Middle frontal gyrus (tissue), 1 donor: ENCODE measurements around the gene CD79A.

ENCODE experiments used
- DNase-seq: peaks from one replicate; pipeline ENCODE4 v3.0.0-alpha.2; 2015; ENCODE audit warnings: low spot score; ENCODE audit errors: extremely low spot score

The CD79A gene

DNA sequence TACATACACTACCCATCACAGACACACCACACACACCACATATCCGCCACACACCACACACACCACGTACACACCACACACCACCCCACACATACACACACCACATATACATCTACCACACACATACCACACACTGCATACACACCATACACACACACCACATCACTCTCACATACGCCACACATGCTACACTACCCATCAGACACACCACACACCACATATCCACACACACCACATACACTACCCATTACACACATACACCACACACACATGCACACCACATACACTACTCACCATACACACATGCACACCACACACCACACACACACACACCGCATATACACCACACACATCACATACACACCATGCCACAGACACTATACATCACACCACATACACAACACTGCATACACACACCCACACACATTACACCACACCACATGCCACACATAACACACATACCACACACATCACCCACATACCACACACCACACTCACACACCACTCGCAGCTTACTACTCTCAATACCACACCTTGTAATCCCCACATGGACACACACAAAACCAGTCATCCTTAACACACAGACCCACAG, 41.7 kb downstream of the CD79A start:
- DNase-seq: no peak

DNA sequence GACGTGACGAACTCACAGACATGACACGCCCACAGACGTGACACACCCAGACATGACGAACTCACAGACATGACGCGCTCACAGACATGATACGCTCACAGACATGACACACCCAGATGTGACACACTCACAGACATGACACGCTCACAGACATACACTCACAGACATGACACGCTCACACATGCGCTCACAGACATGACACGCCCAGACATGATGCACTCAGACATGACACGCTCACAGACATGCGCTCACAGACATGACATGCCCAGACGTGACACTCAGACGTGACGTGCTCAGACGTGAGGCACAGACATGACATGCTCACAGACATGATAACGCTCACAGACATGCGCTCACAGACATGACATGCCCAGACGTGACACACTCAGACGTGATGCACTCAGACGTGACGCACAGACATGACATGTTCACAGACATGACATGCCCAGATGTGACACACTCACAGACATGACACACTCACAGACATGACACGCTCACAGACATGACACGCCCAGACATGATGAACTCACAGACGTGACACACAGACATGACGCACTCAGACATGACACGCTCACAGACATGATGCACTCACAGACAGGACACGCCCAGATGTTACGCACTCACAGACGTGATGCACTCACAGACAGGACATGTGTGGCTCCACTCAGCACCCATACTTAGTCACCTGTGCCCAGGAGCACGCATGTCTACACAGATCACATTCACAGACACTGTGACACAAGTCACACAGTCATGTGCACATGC, 43.1 kb downstream of the CD79A start:
- DNase-seq: no peak

DNA sequence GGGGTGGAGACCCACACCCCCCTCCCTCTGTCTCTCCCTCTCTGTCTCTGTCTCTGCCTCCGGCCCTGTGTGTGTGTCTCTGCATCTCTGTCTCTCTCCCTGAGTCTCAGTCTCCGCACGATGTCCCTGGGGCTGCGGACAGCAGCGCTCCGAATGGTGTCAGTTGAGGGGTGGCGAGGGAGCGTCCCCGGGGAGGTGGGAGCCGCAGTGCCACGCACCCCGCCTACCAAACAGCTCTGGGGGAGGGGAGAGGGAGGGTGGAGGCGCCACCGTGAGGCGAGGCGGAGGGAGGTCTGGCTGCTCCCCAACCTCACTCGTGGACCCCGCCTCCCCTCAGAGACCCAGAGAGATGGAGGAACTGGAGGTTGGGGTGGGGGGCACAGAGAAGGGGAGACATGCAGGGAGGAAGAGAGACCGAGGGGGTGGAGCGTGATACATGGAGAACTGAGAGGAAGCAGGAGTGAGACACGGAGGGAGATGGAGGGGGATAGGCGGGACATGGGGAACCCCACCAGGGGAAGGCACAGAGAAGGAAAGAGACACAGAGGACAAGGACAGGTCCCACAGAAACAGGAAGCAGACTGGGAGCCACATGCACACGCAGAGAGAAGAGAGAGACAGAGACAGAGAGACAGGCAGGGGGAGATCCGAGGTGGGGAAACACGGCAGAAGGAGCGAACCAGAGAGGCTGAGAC, 44.0 kb downstream of the CD79A start:
- no peak for DNase-seq

DNA sequence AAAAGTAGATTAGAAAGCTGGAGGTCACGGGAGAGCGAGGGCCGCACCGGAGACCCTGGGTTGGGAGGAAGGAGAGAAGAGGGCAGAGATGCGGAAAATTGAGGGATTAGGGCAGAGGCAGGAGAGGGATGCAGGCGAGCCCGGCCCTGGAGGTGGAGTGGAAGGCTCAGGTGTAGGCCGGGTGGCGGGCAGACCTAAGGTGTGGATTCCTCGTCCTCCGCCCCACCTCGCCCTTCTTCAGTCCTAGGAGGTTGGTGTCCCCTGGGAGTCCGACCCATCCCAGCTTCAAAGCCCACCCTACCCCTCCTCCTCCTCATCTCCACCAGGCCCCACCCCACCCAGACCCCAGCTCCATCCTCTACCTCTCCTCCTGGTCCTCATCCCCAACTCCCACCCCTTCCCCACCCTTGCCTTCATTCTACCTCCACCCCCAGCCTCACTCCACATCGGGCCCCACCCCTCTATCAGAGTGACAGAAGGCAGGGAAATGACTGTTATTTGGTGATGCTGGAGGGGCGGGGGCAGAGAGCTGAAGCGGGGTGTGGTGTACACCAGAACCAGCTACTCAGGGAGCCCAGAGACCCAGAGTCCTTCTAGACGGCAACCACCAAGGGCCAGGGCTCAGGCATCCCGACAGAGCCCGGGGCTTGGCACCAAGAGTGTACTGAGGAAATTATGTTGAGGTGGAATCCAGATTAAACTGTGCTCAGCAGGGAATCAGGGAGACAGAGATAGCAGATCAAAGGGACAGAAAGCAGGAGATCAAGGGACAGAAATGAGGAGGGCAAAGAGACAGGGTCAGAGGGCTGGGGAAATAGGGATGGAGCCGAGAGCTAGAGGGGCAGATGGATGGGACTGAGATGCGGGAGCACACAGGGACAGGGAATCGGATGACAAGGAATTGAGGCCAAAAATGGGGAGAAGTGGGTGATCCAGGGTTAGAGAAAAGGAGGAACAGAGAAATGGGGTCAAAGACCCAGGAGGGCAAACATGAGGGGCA, 44.8 kb downstream of the CD79A start:
- DNase-seq: no peak

DNA sequence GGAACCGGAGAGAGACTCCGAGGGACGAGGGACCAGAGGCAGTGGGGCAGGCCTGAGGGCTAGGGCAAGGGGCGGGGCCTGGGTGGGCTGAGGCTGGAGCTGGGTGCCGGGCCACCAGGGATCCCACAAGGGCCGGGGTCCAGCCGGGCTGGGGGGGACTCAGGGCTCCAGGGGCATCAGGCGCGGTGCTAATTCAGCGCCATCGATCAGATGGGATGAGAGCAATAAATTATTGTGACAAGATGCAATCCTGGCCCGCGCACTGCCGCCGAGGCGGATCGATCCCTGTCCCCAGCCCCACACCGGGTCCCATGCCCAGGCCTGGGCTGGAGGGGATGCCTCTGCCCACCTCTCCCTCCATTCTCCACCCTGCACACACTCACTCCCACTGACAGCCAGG, 45.5 kb downstream of the CD79A start:
- no peak for DNase-seq

DNA sequence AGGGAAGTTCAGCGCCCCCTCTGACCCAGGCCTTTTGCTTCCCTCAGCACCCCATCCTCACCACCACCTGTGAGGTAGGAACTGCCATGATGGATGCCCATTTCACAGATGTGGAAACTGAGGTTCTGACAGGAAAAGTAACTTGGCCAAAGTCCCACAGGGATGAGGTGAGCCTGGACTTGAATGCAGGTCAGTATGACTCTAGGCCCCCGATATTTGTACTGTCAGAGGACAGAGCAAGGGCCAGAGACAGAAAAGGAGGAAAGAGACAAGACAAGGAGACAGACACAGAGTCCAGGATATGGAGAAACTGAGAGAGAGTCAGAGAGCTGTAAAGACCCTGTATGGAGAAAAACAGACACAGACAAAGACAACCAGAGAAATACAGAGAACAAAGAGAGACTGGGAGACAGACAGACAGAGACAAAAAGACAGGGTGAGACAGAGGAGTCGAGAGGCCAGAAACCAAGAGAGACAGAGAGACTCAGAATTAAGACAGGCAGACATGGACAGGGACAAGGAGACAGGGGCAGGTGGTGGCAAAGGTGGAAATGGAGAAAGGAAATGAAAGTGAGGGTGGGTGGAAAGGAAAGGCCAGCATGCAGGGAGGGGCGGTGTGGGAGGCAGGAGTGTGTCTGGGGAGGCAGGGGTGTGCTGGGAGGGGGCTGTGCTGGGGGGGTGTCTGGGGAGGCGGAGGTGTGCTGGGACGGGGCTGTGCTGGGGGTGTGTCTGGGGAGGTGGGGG, 46.1 kb downstream of the CD79A start:
- no peak for DNase-seq

DNA sequence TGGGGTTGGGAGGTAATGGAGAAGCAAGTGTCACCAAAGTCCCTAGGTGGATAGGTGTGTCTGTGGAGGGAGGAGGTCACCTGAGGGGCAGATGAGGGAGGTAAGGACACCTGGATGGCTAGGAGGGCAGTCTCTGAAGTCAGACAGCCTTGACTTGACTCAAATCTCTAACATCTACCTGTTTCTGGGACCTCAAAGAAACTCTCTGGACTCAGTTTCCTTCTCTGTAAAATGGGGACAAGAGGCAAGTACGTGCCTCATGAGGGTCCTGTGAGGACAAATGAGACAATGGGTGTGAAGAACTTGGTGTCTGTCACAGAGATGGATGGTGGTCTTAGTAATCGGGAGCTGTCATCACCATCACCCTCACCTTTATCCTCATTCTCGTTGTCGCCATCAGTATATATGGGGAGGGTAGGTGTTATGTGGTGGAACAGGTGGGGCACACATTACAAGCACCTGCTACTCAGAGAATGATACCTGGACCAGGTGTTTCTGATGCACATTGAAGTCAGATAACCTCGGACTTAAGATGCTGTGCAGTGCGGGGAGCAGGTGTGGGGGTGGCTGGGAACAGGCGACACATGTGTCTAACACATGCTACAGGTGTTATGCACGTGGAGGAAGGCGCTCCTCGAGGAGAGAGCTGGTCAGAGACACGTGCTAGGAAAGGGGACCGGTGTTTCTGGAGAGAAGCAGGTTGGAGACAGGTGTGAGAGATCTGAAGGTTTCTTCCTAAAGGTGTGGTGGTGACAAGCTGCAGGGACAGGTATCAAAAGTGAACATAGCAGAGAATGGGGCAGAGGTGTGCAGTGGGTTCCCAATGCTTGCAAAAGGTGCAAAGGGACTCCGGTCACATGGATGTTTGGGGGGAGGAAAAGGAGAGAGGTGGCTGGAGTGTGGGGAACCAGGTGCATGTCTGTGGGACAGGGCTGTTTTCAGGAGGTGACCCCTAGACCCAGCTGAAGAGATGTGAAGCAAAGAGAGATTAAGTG, 47.4 kb downstream of the CD79A start:
- no peak for DNase-seq

DNA sequence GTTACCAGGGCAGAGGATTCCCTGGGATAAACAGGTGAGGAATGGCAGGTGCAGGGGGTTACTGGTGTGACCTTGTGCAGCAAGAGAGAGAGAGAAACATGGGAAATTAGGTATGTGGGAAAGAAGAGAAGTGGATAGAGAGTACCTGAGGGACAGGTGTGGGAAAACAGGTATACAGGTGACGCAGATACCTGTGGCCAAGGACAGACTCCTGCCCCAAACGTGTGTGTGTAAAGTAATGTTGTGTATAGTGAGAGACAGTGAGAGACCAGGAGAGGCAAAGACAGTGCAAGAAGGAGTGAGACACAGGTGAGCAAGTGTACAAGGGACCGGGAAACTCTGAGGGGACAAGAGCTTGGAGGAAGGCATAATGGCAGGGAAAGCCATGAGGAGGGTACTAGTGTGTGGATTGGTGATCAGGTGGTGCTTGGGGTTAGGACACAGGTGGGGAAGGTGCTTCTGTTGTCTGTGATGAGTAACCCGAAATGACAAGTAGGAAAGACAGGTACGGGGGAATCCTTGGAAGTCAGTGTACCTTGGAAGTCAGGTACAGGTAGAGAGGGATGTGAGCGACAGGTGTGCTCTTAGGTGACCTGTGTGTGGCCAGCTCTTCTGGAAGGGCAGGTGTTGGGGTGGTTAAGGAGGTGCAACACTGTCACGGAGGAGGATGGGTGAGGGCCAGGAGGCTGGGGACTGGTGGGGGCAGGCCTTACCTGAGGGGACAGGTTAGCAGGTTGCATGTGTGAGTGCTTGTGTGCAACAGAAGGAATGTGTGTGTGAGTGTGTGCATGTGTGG, 48.3 kb downstream of the CD79A start:
- no peak for DNase-seq

DNA sequence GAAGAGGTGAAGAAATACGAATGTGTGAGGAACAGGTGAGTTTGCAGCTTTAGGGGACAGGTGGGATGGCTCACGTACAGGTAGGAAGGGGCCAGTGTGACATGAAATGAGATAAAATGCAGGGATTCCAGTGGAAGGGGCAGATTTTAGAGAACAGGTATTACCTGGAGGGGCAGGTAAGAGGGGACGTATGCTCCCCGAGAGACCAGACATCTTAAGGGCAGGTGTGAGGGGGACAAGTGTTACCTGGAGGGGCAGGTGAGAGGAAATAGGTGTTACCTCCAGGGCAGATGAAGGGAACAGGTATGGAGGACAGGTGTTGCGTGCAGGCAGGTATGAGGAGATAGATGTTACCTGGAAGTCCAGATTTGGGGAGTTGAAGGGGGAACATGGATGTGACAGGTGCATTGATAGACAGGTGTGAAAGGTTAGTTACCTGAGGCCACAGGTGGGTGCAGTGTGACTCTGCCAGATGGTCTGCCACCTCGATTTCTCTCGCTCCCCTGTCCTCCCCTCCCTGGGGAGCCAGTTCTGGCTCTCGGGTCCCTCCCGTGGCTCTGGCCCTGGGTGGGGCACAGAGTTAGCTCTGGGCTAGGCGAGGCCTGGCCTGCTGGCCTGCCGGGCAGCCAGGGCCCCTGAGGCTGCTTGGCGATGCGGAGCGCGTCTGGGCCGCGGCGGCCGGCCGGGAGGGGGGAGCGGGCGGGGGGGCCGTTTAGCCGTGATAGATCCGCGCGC, 49.1 kb downstream of the CD79A start:
- DNase-seq: no peak

DNA sequence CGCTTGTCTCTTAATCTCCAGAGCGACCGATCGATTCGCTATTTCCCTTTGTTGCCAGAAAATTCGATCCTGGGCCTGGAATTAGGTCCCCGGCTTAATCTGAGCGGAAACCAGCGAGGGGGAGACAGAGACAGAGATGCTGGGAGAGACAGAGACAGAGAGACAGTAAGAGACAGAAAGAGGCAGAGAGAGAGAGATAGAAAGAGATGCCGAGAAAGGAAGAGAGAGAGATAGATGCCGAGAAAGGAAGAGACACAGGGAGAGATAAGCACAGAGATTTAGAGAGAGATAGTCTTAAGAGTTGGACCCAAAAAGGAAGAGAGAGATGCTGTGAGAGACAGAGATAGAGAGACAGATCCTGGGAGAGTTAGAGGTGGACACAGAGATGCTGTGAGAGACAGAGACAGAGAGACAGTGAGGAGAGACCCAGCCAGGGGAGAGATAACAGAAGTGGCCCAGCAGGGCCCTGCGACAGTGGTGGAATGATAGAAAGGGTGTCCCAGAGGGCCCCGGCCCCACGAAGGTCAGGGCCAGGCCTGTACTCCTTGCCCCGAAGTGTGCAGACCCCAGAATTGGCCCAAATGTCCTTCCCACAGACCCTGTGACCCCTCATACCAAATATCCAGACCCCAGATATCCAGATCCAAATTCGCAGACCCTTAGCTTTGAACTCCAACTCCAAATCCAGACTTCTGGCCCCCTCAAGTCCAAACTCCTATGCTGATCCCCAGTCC, 49.9 kb downstream of the CD79A start:
- DNase-seq: no peak

DNA sequence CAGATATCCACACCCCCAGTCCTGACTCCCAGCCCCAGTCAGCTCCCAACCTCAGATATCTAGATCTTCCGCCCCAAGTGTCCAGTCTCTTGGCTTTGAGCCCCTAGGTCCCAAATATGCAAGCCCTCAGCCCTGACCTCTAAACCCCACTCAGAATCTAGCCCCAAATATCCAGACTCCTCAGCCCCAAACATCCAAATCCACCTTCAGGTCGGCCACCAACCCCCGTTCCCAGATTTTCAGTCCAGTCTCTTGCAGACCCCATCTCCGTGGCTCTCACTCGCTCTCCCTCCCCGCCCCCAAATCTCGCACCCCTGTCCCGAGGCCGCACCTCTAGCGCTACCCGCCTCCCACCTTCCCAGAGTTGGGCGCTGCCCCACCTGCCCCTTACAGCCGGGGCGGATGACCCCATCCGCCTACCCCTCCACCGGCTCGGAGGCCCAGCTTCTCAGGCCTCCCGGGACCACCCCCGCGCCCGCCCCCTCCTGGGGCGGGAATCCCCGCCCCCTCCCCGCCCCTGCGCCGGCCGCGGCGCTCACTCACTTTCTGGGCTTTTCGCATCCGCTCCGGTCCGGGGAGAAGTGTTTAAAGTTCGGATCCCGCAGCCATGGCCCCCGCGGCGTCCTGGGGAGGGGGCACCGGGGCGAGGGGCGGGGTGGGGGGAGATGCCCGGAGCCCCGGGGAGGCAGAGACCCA, 50.6 kb downstream of the CD79A start:
- DNase-seq: no peak

DNA sequence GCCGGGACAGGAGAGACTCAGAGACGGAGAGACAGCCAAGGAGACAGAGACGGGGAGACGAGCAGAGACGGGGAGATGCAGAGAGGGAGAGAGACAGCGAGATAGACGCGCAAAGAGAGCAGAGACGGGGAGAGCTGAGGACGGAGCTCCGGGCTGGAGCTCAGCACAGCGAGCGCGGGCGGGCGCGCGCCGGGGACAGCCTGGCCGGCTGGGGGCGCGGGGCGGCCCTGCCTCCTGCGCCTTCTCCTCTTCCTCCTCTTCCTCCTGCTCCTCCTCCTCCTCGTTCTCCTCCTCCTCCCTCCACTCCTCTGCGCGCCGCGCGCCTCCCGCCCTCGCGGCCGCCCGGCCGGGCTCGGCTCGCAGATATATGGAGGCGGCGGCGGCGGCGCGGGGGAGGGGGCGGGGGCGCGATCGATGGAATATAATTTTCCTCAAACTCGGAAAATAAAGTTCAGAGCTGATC, 51.2 kb downstream of the CD79A start, which contains the start of gene ERFL:
TSS of gene ERFL (minus strand) at position 229 of the 463 bp plus-strand sequence. CDS start 15,530 bp downstream, outside the sequence.
- DNase-seq: no peak

DNA sequence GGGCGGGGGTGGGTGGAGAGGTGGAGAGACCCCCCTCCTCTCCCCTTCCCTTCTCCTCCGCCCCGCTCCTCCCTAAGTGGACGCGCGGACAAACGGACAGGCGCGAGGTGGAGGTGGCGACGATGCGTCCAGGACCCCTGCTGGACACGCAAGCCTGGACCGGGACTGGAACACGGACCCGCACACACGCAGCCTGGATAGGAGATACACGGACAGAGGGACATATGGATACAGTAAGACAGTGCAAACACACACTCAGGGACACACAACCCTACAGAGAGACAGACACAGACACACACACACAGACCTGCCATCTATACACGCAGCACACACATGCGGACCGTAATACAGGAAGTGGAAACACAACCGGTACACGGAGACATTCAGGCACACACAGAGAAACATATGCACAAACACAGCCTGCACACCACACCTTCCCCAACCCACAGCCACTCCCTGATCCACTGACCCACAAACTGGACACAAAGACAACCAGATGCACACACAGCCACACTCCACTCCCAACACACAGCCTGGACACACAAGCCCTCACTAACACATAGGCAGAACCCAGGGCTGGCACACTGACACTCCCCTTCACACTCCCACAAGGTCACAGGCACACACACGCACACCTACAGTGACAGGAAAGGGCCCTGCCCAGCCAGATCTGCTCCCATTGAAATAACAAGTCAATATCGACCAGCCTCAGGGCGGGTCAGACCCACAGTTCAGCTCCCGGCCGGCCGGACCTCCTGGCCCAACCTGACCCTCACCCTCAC, 51.9 kb downstream of the CD79A start:
- no peak for DNase-seq

DNA sequence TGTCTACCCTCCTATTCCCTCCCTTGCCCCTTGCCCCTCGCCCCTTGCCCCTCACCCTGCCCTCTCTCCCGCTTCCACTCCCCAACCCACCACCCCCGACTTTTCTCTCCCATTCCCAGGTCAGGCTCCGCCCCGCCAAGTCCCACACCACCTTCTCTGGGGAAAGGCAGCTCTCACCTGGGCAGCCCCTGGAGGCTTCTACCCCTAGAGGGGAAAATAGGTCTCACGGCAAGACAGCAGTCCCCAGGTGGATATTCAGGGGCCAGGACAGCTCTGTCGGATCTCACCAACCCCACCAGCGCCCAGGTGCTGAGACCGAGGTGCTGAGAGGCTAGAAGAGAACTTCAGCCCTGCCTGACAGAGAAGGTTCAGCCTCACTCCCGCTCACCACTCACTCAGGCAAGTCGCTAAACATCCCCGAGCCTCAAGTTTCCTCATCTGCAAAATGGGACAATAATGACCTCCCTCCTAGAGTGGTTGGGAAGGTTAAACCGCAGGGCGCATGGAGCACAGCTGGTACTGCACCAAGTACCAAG, 52.5 kb downstream of the CD79A start:
- DNase-seq: no peak

DNA sequence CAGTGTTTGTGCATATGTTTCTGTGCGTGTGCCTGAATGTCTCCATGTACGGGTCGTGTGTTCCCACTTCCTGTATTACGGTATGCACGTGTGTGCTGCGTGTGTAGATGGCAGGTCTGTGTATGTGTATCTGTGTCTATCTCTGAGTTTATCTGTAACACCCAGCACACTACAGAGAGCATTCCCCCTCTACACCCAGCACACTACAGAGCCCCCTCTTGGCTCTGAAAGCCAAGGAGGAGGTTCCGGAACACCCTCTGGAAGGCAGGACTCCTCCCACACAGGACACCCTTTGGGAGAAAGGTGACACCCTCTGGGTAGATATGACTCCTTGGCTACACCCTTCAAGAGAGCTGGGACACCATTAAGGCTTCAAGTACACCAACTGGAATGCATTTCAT, 53.2 kb downstream of the CD79A start:
- DNase-seq: no peak
